GM23248 (cell line): Measurements from ENCODE around the gene SEL1L2. TPM values are rescaled to one million over a fixed set of nuclear protein-coding genes. Genes with fewer than 3 reads are reported as not detected.

Experiments used
- DNase-seq: peaks from one replicate; pipeline ENCODE4 v3.0.0-alpha.2; 2015
- H2AFZ ChIP-seq: fragments of 200-600 bp; sonication (generic); 2 replicates; pipeline ENCODE4 v1.6.1; 2016; ENCODE audit warnings: antibody characterized with exemption
- H3F3A ChIP-seq: fragments of 200-600 bp; sonication (generic); 2 replicates; pipeline ENCODE4 v1.6.1; 2016; ENCODE audit warnings: mild to moderate bottlenecking, antibody characterized with exemption, mixed run types; ENCODE audit not compliant: insufficient read depth
- H3K27ac ChIP-seq: fragments of 200-600 bp; sonication (generic); 2 replicates; pipeline ENCODE4 v1.5.1; 2016; ENCODE audit warnings: mild to moderate bottlenecking
- H3K27me3 ChIP-seq: fragments of 200-600 bp; sonication (generic); replicated peaks from 2 replicates; pipeline ENCODE4 v1.6.1; 2016; ENCODE audit warnings: mild to moderate bottlenecking; ENCODE audit not compliant: insufficient read depth
- H3K36me3 ChIP-seq: fragments of 200-600 bp; sonication (generic); 2 replicates; pipeline ENCODE4 v1.6.1; 2016; ENCODE audit warnings: low read depth, mild to moderate bottlenecking
- H3K4me1 ChIP-seq: fragments of 200-600 bp; sonication (generic); 2 replicates; pipeline ENCODE4 v1.6.1; 2016; ENCODE audit warnings: mild to moderate bottlenecking; ENCODE audit not compliant: insufficient read depth
- H3K4me2 ChIP-seq: fragments of 200-600 bp; sonication (generic); one replicate; pipeline ENCODE4 v1.6.1; 2016; ENCODE audit warnings: mild to moderate bottlenecking; ENCODE audit not compliant: unreplicated experiment
- H3K4me3 ChIP-seq: fragments of 200-600 bp; sonication (generic); 2 replicates; pipeline ENCODE4 v1.5.1; 2016; ENCODE audit warnings: mild to moderate bottlenecking
- H3K79me2 ChIP-seq: fragments of 200-600 bp; sonication (generic); 2 replicates; pipeline ENCODE4 v1.6.1; 2016; ENCODE audit warnings: mild to moderate bottlenecking; ENCODE audit not compliant: insufficient read depth
- H3K9ac ChIP-seq: fragments of 200-600 bp; sonication (generic); 2 replicates; pipeline ENCODE4 v1.6.1; 2016; ENCODE audit warnings: mild to moderate bottlenecking
- H3K9me2 ChIP-seq: fragments of 200-600 bp; sonication (generic); 2 replicates; pipeline ENCODE4 v1.6.1; 2016; ENCODE audit warnings: mixed run types, mild to moderate bottlenecking, moderate library complexity; ENCODE audit not compliant: insufficient read depth
- H3K9me3 ChIP-seq: fragments of 200-600 bp; sonication (generic); one replicate; pipeline ENCODE4 v1.6.1; 2017; ENCODE audit warnings: low read depth
- H4K20me1 ChIP-seq: fragments of 200-600 bp; sonication (generic); 2 replicates; pipeline ENCODE4 v1.6.0; 2016; ENCODE audit not compliant: insufficient read depth
- EZH2 ChIP-seq: fragments of 200-600 bp; sonication (generic); IDR thresholded peaks from 2 replicates; pipeline ENCODE4 v1.6.1; 2018; ENCODE audit warnings: antibody characterized with exemption, mild to moderate bottlenecking; ENCODE audit not compliant: insufficient read depth, poor library complexity, severe bottlenecking
- EZH2phosphoT487 ChIP-seq: fragments of 200-600 bp; sonication (generic); IDR thresholded peaks from 2 replicates; pipeline ENCODE4 v1.6.1; 2018; ENCODE audit warnings: antibody characterized with exemption, moderate library complexity, mild to moderate bottlenecking, low read depth; ENCODE audit not compliant: insufficient read depth
- WGBS, 2 experiments: methylation state at CpG; one replicate each; pipeline ENCODE4 v1.1.6; 2015 to 2017; ENCODE audit warnings: low lambda C conversion rate in 2 of 2, low coverage in 1 of 2; ENCODE audit errors: missing lambda C conversion rate in 2 of 2; 5-methylcytosine and 5-hydroxymethylcytosine counted together
- in situ Hi-C: fragments of 300-500 bp; cut with MboI; formaldehyde crosslinking; loops from 2 replicates; pipeline ENCODE4 v1.15.0; 2020
- polyA plus RNA-seq: library from polyadenylated mRNA; unstranded; fragments of >200 nt; fragmentation: Nextera tagmentation; extraction: Ambion mirVana; gene quantifications from 2 replicates; pipeline ENCODE4 v1.2.1, GENCODE V29; 2016
- total RNA-seq: library from RNA; depleted of rRNA; stranded (reverse); fragments of >200 nt; shearing (Covaris generic); gene quantifications from 2 replicates; pipeline ENCODE4 v1.2.3, GENCODE V29; 2014

SEL1L2 gene
- total and polyA plus RNA-seq, 2 experiments from 2014 or later: 0.73 TPM; not detected in 1

GRCh38 chr20:13960119-13960518 lies 30.3 kb downstream of the SEL1L2 start:
- no peak for TF ChIP-seq EZH2
- TF ChIP-seq EZH2phosphoT487: no peak
- Histone ChIP-seq H3F3A (no peaks in the 10 kb centered on the region), H4K20me1 (no peaks in the 10 kb centered on the region), H3K27me3 (no peaks in the 10 kb centered on the region), H3K4me1 (no peaks in the 10 kb centered on the region), H3K27ac (no peak overlapping the region), H3K79me2 (no peaks in the 10 kb centered on the region), H2AFZ (no peak overlapping the region), H3K9me3 (no peaks in the 10 kb centered on the region), H3K9ac (no peak overlapping the region), H3K36me3 (no peaks in the 10 kb centered on the region), H3K4me2 (no peak overlapping the region), H3K4me3 (no peak overlapping the region), H3K9me2 (no peaks in the 10 kb centered on the region)
- WGBS, 2 experiments: 49 to 58% methylated on average over 2 of the region's 2 CpGs
- in situ Hi-C loops: no loop called here
- DNase-seq: no peak

GRCh38 chr20:13953227-13953626 lies 37.2 kb downstream of the SEL1L2 start:
- H3K9me3 ChIP-seq: no peaks in the 10 kb centered on the region
- H2AFZ ChIP-seq: no peak overlapping the region
- H3K36me3 ChIP-seq: no peaks in the 10 kb centered on the region
- DNase-seq: no peak
- H3K4me2 ChIP-seq: no peak overlapping the region
- in situ Hi-C loops: no loop called here
- H3K9ac ChIP-seq: no peak overlapping the region
- WGBS, 2 experiments: 71 to 74% methylated on average over 6 of the region's 6 CpGs
- H3K9me2 ChIP-seq: no peaks in the 10 kb centered on the region
- H3K79me2 ChIP-seq: no peaks in the 10 kb centered on the region
- H3K27me3 ChIP-seq: no peaks in the 10 kb centered on the region
- no peak for TF ChIP-seq EZH2phosphoT487
- TF ChIP-seq EZH2: no peak
- no peak overlapping the region for H3K27ac ChIP-seq
- H3K4me3 ChIP-seq: no peak overlapping the region
- no peaks in the 10 kb centered on the region for H4K20me1 ChIP-seq
- H3K4me1 ChIP-seq: no peaks in the 10 kb centered on the region
- H3F3A ChIP-seq: no peaks in the 10 kb centered on the region

- Histone ChIP-seq H3K36me3 (no peaks in the 10 kb centered on the region), H3K4me2 (no peak overlapping the region), H3K9ac (no peak overlapping the region), H4K20me1 (no peaks in the 10 kb centered on the region), H2AFZ (no peak overlapping the region), H3K27me3 (0 out of 2 replicates have a peak, but pooled peaks cover 4% of the 10 kb centered on the region), H3K4me1 (no peaks in the 10 kb centered on the region), H3K4me3 (no peak overlapping the region), H3K79me2 (no peaks in the 10 kb centered on the region), H3K27ac (no peak overlapping the region), H3F3A (no peaks in the 10 kb centered on the region), H3K9me2 (no peaks in the 10 kb centered on the region), H3K9me3 (no peaks in the 10 kb centered on the region)
- DNase-seq: no peak
- no peak for TF ChIP-seq EZH2
- TF ChIP-seq EZH2phosphoT487: no peak
- in situ Hi-C loops: no loop called here
- 52 to 67% methylated on average over 3 of the region's 3 CpGs for WGBS, 2 experiments
Measured at GRCh38 chr20:13947719-13948118, 42.7 kb downstream of the SEL1L2 start.

- no peak overlapping the region for H2AFZ ChIP-seq
- no peaks in the 10 kb centered on the region for H3K4me1 ChIP-seq
- no peak overlapping the region for H3K4me3 ChIP-seq
- H3K27me3 ChIP-seq: peaks cover 12% of the 10 kb centered on the region; the same call in 1 of the 2 replicates
- no peaks in the 10 kb centered on the region for H3K79me2 ChIP-seq
- no peaks in the 10 kb centered on the region for H3F3A ChIP-seq
- no peaks in the 10 kb centered on the region for H3K9me3 ChIP-seq
- H3K9me2 ChIP-seq: no peaks in the 10 kb centered on the region
- H4K20me1 ChIP-seq: no peaks in the 10 kb centered on the region
- H3K36me3 ChIP-seq: no peaks in the 10 kb centered on the region
- no peak overlapping the region for H3K4me2 ChIP-seq
- no peak for DNase-seq
- no peak for TF ChIP-seq EZH2
- no peak overlapping the region for H3K27ac ChIP-seq
- H3K9ac ChIP-seq: no peak overlapping the region
- in situ Hi-C loops: no loop called here
- 71 to 73% methylated on average over 7 of the region's 7 CpGs for WGBS, 2 experiments
Measured at GRCh38 chr20:13941031-13941430, 49.4 kb downstream of the SEL1L2 start.
